SK-N-MC (cell line): Measurements from ENCODE around the gene CCDC9.

Experiments
- DNase-seq: peaks from one replicate; pipeline ENCODE4 v3.0.0-alpha.2; 2011; ENCODE audit warnings: low read depth, low spot score
- H3K27ac ChIP-seq: fragments of 200-600 bp; sonication (generic); 2 replicates; pipeline ENCODE4 v1.5.1; 2016; ENCODE audit warnings: mixed run types
- H3K36me3 ChIP-seq: fragments of 200-600 bp; sonication (generic); 2 replicates; pipeline ENCODE4 v1.6.1; 2017; ENCODE audit warnings: antibody characterized with exemption, low read length, mixed read lengths; ENCODE audit not compliant: insufficient read depth
- H3K4me3 ChIP-seq: fragments of 200-600 bp; sonication (generic); 2 replicates; pipeline ENCODE4 v1.5.1; 2016
- H3K9ac ChIP-seq: fragments of 200-600 bp; sonication (generic); 2 replicates; pipeline ENCODE4 v1.8.0; 2017; ENCODE audit warnings: mixed run types, mixed read lengths; ENCODE audit not compliant: insufficient read length
- H3K9me3 ChIP-seq: fragments of 200-600 bp; sonication (generic); 2 replicates; pipeline ENCODE4 v1.6.1; 2017; ENCODE audit warnings: low read depth, mild to moderate bottlenecking, antibody characterized with exemption, low read length, moderate library complexity, mixed read lengths
- EZH2 ChIP-seq: fragments of 200-600 bp; sonication (generic); IDR thresholded peaks from one replicate; pipeline ENCODE4 v1.6.1; 2017; ENCODE audit warnings: antibody characterized with exemption
- FOXP2 ChIP-seq: optimal IDR thresholded peaks from 2 replicates; pipeline ENCODE3; 2011; ENCODE audit warnings: mild to moderate bottlenecking, moderate library complexity; ENCODE audit not compliant: insufficient read depth; ENCODE audit errors: extremely low read length, control extremely low read depth
- POLR2AphosphoS5 ChIP-seq: IDR thresholded peaks from 2 replicates; pipeline ENCODE4 v1.6.1; 2012; ENCODE audit warnings: mild to moderate bottlenecking, low read depth, low read length, borderline replicate concordance

The CCDC9 gene

GRCh38 chr19:47230054-47230920 lies 26.0 kb upstream of the CCDC9 start:
- H3K4me3 ChIP-seq: peak overlapping the region; percentile 91
- H3K9me3 ChIP-seq: no peaks in the 10 kb centered on the region
- H3K27ac ChIP-seq: no peak overlapping the region
- peak overlapping the region; percentile 75 for H3K9ac ChIP-seq
- H3K36me3 ChIP-seq: no peaks in the 10 kb centered on the region
- TF ChIP-seq FOXP2 (peak; percentile 93), POLR2AphosphoS5 (no peak)
- no peak for DNase-seq

- Histone ChIP-seq H3K9ac (peak within 1 kb of the TSS; percentile 75), H3K27ac (no peak within 1 kb of the TSS), H3K36me3 (no peaks in the 10 kb centered on the region), H3K9me3 (no peaks in the 10 kb centered on the region), H3K4me3 (peak within 1 kb of the TSS; percentile 91)
- no peak for TF ChIP-seq EZH2
- no peak for TF ChIP-seq FOXP2
- TF ChIP-seq POLR2AphosphoS5: no peak
- DNase-seq: no peak
Measured at GRCh38 chr19:47230921-47231214, 25.5 kb upstream of the CCDC9 start, which contains the start of gene BBC3. Gene BBC3, minus strand, starts transcription at chr19:47231199. Its CDS starts 2,768 bp downstream, at chr19:47228431.

DNA sequence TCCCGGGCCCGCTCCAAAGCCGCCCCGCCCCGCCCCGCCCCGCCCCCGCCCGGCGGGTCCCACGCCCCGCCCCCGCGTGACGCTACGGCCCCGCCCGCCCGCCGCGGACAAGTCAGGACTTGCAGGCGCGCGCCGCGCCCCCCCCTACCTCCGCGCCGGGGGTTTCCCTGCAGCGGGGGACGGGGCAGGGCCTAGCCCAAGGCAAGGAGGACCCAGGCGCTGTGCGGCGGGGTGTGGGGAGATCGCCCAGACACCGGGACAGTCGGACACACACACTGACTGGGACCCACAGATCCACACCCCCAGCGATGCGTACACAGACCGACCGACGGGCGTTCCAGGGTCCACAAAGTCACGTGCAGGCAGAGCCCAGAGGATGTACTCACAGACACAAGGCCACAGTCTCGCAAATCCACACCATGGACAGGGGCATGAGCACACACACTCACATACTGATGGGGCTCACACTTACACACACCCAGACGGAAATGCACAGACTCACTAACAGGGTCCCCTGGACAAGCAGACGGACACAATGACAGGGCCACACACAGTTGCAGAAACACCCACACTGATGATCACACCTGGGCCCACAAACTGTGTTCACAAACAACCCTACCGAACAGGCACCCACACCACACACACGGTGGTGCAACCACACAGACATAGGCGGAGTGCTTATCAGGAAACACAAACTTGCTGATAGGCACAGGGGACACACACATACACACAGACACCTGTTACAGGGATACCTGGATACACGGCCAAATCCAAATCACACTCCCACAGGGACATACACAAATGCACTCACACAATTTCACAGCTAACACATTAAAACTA lies 24.9 kb upstream of the CCDC9 start:
- Histone ChIP-seq H3K4me3 (peak overlapping the region; percentile 91), H3K9ac (no peak overlapping the region), H3K9me3 (no peaks in the 10 kb centered on the region), H3K36me3 (no peaks in the 10 kb centered on the region), H3K27ac (no peak overlapping the region)
- no peak for TF ChIP-seq FOXP2
- DNase-seq: no peak

GRCh38 chr19:47232422-47233211 lies 23.7 kb upstream of the CCDC9 start:
- no peak for TF ChIP-seq POLR2AphosphoS5
- TF ChIP-seq FOXP2: no peak
- no peak for TF ChIP-seq EZH2
- Histone ChIP-seq H3K9ac (no peak overlapping the region), H3K36me3 (no peaks in the 10 kb centered on the region), H3K4me3 (no peak overlapping the region), H3K9me3 (no peaks in the 10 kb centered on the region), H3K27ac (no peak overlapping the region)
- no peak for DNase-seq

DNA sequence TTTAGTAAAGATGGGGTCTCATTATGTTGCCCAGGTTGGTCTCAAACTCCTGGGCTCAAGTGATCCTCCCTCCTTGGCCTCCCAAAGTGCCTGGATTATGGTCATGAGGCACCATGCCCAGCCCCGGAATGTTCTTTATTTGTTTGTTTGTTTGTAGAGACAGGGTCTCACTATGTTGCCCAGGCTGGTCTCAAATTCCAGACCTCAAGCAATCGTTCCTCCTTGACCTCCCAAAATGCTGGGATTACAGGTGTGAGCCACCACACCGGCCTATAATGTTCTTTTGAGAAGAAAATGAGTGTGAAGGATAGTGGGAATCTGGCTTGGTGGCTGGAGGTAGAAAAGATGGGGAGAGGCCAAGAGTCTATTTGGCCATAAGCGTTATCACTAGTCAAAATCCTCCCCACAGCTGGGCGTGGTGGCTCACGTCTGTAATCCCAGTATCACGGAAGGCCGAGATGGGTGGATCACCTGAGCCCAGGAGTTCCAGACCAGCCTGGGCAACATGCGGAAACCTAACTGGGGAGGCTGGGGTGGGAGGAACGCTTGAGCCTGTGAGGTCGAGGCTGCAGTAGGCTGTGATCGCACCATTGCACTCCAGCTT lies 20.2 kb upstream of the CCDC9 start:
- no peaks in the 10 kb centered on the region for H3K36me3 ChIP-seq
- no peak overlapping the region for H3K27ac ChIP-seq
- TF ChIP-seq EZH2 (no peak), FOXP2 (no peak), POLR2AphosphoS5 (no peak)
- H3K4me3 ChIP-seq: no peak overlapping the region
- H3K9me3 ChIP-seq: no peaks in the 10 kb centered on the region
- no peak for DNase-seq
- H3K9ac ChIP-seq: no peak overlapping the region

DNA sequence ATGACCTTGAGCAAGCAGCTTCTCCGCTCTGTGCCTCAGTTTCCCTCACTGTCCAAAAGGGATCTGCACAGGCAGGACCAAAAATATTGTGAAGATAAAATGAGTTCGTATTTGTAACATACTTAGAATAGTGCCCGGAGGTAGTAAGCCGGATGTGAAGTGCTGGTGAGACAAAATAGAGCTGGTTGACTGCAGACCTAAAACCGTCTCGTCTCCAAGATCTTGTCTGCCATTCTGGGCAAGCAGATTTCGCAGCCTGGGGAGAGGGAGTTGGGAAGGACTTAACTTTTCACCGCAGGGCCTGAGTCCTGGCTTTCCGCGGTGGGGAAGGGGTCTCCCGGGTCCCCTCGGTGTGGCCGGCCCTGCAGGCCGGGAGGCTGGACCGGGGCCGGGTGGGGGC lies 17.2 kb upstream of the CCDC9 start:
- DNase-seq: no peak
- no peak overlapping the region for H3K9ac ChIP-seq
- no peak for TF ChIP-seq POLR2AphosphoS5
- TF ChIP-seq FOXP2: no peak
- TF ChIP-seq EZH2: no peak
- no peak overlapping the region for H3K27ac ChIP-seq
- H3K36me3 ChIP-seq: no peaks in the 10 kb centered on the region
- H3K4me3 ChIP-seq: no peak overlapping the region
- no peaks in the 10 kb centered on the region for H3K9me3 ChIP-seq

DNA sequence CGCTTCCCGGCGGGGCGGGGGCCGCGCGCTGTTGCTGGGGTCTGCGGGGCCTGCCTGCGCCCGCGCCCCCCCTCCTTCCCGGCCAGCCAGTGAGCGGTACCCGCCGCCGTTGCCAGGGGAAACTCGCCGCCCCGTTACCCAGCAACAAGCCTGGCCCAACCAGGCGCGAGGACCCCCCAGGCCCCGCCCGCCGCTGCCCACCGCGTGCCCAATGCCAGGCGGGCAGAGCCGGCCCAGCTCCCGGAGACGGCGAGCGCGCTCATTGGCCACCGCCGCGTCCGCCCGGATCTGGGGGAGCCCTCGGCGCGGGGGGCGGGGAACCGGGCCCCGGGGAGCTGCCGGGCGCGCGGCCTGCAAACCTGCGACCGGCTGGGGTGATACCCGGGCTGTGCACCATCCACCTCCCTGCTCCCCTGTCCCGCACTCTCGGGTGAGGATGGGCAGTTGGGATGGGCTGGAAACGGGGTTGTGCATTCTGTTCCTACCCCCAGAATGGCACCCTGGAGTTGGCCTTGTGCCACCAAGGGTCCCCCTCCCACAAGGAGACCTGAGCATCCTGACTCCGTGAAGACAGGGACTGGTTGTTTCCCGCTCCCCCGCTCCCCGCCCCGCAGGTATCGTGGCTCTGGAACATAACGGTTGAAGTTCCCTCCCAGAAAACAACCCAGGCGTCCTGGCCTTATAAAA lies 16.6 kb upstream of the CCDC9 start:
- Histone ChIP-seq H3K27ac (no peak overlapping the region), H3K4me3 (no peak overlapping the region), H3K9me3 (no peaks in the 10 kb centered on the region), H3K36me3 (no peaks in the 10 kb centered on the region), H3K9ac (no peak overlapping the region)
- DNase-seq: no peak
- TF ChIP-seq POLR2AphosphoS5 (no peak), FOXP2 (no peak), EZH2 (no peak)

DNA sequence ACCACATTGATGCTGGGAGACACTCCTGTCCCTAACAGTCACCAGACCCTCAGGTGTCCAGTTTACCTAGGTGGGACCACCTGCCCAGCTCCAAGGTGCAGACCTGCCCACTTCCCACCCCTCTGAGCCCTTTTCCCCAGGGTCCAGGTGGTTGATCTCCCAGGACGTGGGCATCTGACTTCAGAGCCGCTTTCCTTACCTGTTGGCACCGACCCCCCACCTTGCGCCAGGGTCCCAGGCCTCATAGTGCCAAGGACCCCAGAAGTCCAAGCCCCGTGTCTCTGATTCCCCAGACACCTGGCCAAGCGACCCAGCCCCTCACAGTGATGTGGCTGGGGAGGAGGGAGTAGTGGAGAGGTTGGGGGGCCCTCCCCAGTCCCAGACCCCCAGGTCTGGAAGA lies 15.8 kb upstream of the CCDC9 start:
- Histone ChIP-seq H3K27ac (no peak overlapping the region), H3K36me3 (no peaks in the 10 kb centered on the region), H3K4me3 (no peak overlapping the region; the same call in 1 of the 2 replicates), H3K9me3 (no peaks in the 10 kb centered on the region), H3K9ac (no peak overlapping the region)
- no peak for TF ChIP-seq FOXP2
- TF ChIP-seq EZH2: no peak
- TF ChIP-seq POLR2AphosphoS5: no peak
- DNase-seq: no peak
